T47D (cell line): Measurements from ENCODE around the gene NHERF1.

Experiments
- DNase-seq, 2 experiments: peaks; one replicate each; pipeline versions ENCODE4 v3.0.0 to v3.0.0-alpha.2; 2011 to 2012; ENCODE audit warnings: low read depth in 1 of 2, low spot score in 1 of 2
- JUND ChIP-seq: IDR thresholded peaks from 2 replicates; pipeline ENCODE4 v1.6.1; 2012; ENCODE audit warnings: low read depth
- in situ Hi-C: cut with HindIII; loops from 2 replicates; pipeline ENCODE4 v1.10.0; 2016; ENCODE audit warnings: low sequenced_read_pairs, low pct_unique_long_range_greater_than_20kb

The NHERF1 gene

GRCh38 chr17:74818291-74818938 lies 70.0 kb downstream of the NHERF1 start:
- TF ChIP-seq JUND: no peak
- in situ Hi-C loops: no loop called here
- DNase-seq: no peak
